PC-9 (cell line): ENCODE data around the gene MAB21L1.

Experiments
- EZH2 ChIP-seq: fragments of 200-600 bp; sonication (generic); IDR thresholded peaks from 2 replicates; pipeline ENCODE4 v1.8.0; 2017; ENCODE audit warnings: antibody characterized with exemption, low read depth
- TF ChIP-seq, protein P1 (sequence below): fragments of 200-600 bp; sonication (generic); conservative IDR thresholded peaks from 2 replicates; pipeline ENCODE4 v1.6.1; 2017; ENCODE audit warnings: mixed run types, antibody characterized with exemption, mild to moderate bottlenecking, moderate library complexity

DNA sequence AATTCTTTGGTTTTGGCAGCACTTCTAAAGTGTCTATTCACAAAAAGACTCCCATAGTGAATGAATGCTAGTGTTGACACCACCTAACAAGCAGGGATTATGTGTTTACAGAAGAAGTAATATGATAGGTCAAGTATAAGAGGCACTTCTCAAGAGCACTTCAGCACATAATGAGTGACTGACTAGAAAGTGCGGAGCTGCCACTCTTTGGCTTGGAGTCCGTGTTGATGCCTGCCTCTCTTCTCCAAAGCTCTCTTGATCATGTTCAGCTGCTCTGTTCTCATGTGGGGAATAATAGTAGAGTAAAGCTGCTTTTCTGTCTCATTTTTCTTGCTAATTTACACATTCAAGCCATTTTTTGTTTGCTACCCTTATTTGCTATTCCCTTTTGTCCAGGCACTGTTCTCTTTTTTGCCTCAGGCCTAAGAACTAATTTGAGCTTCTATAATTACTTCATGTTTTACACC is 22.7 kb upstream of the MAB21L1 start:
- TF ChIP-seq, protein P1, sequence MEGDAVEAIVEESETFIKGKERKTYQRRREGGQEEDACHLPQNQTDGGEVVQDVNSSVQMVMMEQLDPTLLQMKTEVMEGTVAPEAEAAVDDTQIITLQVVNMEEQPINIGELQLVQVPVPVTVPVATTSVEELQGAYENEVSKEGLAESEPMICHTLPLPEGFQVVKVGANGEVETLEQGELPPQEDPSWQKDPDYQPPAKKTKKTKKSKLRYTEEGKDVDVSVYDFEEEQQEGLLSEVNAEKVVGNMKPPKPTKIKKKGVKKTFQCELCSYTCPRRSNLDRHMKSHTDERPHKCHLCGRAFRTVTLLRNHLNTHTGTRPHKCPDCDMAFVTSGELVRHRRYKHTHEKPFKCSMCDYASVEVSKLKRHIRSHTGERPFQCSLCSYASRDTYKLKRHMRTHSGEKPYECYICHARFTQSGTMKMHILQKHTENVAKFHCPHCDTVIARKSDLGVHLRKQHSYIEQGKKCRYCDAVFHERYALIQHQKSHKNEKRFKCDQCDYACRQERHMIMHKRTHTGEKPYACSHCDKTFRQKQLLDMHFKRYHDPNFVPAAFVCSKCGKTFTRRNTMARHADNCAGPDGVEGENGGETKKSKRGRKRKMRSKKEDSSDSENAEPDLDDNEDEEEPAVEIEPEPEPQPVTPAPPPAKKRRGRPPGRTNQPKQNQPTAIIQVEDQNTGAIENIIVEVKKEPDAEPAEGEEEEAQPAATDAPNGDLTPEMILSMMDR = no peak
- TF ChIP-seq EZH2 = no peak
